Astrocyte (in vitro differentiated cells and primary cell): Measurements from ENCODE around the gene DHPS.

Experiments used
- EZH2 ChIP-seq: IDR thresholded peaks from 2 replicates; pipeline ENCODE4 v1.6.1; 2012; ENCODE audit warnings: mild to moderate bottlenecking, low read length, inconsistent platforms; ENCODE audit not compliant: insufficient read depth
- TF ChIP-seq, protein P1 (sequence below): IDR thresholded peaks from 2 replicates; pipeline ENCODE4 v1.5.1; 2011; ENCODE audit warnings: low read depth, mild to moderate bottlenecking, inconsistent platforms, low read length, moderate library complexity; ENCODE audit not compliant: insufficient read depth

DNA sequence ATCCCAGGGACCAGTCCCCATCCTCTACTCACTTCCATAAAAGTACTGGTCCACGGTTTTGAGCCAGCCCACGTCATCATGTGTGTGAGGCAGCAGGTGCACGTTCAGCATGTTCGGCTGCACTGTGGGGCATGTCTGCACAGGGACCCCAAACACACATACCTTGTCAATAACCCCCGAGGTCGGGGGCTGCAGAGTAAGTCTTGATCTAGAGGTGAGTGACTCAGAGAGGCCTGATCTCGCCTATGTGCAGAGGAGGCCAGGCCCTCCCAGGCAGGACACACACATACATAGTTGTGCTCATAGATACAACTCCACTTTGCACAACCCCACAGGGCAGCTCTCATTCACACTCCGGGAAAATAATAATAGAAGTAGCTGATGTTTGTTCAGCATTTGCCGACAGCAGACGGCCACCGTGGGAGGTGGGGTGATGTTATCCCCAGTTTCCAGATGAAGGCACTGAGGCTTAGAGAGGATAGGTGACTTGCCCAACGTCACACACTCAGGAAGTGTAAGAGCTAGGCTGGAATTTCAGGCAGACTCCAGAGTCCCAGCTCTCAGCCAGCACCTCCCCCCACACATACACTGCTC lies 15.9 kb downstream of the DHPS start:
- TF ChIP-seq, protein P1, sequence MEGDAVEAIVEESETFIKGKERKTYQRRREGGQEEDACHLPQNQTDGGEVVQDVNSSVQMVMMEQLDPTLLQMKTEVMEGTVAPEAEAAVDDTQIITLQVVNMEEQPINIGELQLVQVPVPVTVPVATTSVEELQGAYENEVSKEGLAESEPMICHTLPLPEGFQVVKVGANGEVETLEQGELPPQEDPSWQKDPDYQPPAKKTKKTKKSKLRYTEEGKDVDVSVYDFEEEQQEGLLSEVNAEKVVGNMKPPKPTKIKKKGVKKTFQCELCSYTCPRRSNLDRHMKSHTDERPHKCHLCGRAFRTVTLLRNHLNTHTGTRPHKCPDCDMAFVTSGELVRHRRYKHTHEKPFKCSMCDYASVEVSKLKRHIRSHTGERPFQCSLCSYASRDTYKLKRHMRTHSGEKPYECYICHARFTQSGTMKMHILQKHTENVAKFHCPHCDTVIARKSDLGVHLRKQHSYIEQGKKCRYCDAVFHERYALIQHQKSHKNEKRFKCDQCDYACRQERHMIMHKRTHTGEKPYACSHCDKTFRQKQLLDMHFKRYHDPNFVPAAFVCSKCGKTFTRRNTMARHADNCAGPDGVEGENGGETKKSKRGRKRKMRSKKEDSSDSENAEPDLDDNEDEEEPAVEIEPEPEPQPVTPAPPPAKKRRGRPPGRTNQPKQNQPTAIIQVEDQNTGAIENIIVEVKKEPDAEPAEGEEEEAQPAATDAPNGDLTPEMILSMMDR: no peak
- no peak for TF ChIP-seq EZH2
